HG03575 (cell line): ENCODE measurements around the gene SLC25A12.
"Not testable (repeated sequence)": the region's sequence is repeated elsewhere in the genome, so short reads cannot be mapped to it uniquely, and the experiment has no call there.

ENCODE experiments used
- ATAC-seq: cut with Tn5 transposase; IDR thresholded peaks from one replicate; pipeline ENCODE4 v1.9.1; 2021; ENCODE audit not compliant: unreplicated experiment, insufficient number of reproducible peaks, low FRiP score; ENCODE audit errors: extremely low read depth

SLC25A12 gene

GRCh38 chr2:171761176-171761575, 132.9 kb downstream of the SLC25A12 start:
- ATAC-seq = not testable (repeated sequence)

- not testable (repeated sequence) for ATAC-seq
These were observed 135.3 kb downstream of the SLC25A12 start for GRCh38 chr2:171758762-171759161.

GRCh38 chr2:171754254-171754939, 139.6 kb downstream of the SLC25A12 start:
- ATAC-seq = no peak

GRCh38 chr2:171747371-171747770, 146.7 kb downstream of the SLC25A12 start:
- no peak for ATAC-seq

- no peak for ATAC-seq
These were observed 148.2 kb downstream of the SLC25A12 start for GRCh38 chr2:171745806-171746205.

GRCh38 chr2:171745141-171745540, 148.9 kb downstream of the SLC25A12 start:
- ATAC-seq = no peak

- no peak for ATAC-seq
These were observed 151.3 kb downstream of the SLC25A12 start for GRCh38 chr2:171742760-171743159.

GRCh38 chr2:171741189-171741588, 152.9 kb downstream of the SLC25A12 start:
- no peak for ATAC-seq

- no peak for ATAC-seq
These were observed 157.9 kb downstream of the SLC25A12 start for GRCh38 chr2:171735991-171736710.
